Activated CD8-positive, alpha-beta T cell treated with anti-CD3 and anti-CD28 coated beads for 36 hours (primary cell): ENCODE measurements around the gene SSTR5. TPM values are rescaled to one million over a fixed set of nuclear protein-coding genes. Genes with fewer than 3 reads are reported as not detected.

Experiments used
- ATAC-seq: fragments of 200-7000 bp; cut with Tn5 transposase; one replicate; pipeline ENCODE4 v1.10.0; 2021; ENCODE audit warnings: mild to moderate bottlenecking, moderate library complexity
- CTCF ChIA-PET: fragments of 350-600 bp; sonication (Branson Sonifier 250); formaldehyde crosslinking; loops from one replicate; lab custom pipeline; 2021; ENCODE audit warnings: antibody characterized with exemption; lab: Charles Lee
- POLR2A ChIA-PET: fragments of 350-600 bp; sonication (Branson Sonifier 250); formaldehyde crosslinking; loops from one replicate; lab custom pipeline; 2021; ENCODE audit warnings: antibody characterized with exemption; lab: Charles Lee
- DNase-seq: peaks from one replicate; pipeline ENCODE4 v3.0.0-alpha.2; 2020
- H3K27ac Mint-ChIP-seq: one replicate; pipeline ENCODE4 v1.8.0; 2021; ENCODE audit warnings: mild to moderate bottlenecking, mixed read lengths
- H3K27me3 Mint-ChIP-seq: one replicate; pipeline ENCODE4 v1.8.0; 2021; ENCODE audit warnings: mixed read lengths
- H3K36me3 Mint-ChIP-seq: one replicate; pipeline ENCODE4 v1.8.0; 2021; ENCODE audit warnings: low read depth, mixed read lengths
- H3K4me1 Mint-ChIP-seq: one replicate; pipeline ENCODE4 v1.8.0; 2021; ENCODE audit warnings: low read depth, mixed read lengths
- H3K4me3 Mint-ChIP-seq: one replicate; pipeline ENCODE4 v1.8.0; 2021; ENCODE audit warnings: mild to moderate bottlenecking, moderate library complexity, mixed read lengths
- H3K9me3 Mint-ChIP-seq: one replicate; pipeline ENCODE4 v1.8.0; 2021; ENCODE audit warnings: mixed read lengths
- intact Hi-C: fragments of 100-400 bp; cut with micrococcal nuclease; formaldehyde crosslinking; loops from one replicate; pipeline ENCODE4 v1.10.0; 2022
- total RNA-seq, 2 experiments: library from RNA; stranded (reverse); gene quantifications; one replicate each; pipeline ENCODE4 v1.2.3, GENCODE V29; 2021
- TF ChIP-seq, protein P1 (sequence below): fragments of 200-600 bp; IDR thresholded peaks from one replicate; pipeline ENCODE4 v1.8.0; 2022; ENCODE audit warnings: antibody characterized with exemption, mild to moderate bottlenecking

Gene SSTR5
- total RNA-seq, 2 experiments from 2014 or later: not detected

DNA sequence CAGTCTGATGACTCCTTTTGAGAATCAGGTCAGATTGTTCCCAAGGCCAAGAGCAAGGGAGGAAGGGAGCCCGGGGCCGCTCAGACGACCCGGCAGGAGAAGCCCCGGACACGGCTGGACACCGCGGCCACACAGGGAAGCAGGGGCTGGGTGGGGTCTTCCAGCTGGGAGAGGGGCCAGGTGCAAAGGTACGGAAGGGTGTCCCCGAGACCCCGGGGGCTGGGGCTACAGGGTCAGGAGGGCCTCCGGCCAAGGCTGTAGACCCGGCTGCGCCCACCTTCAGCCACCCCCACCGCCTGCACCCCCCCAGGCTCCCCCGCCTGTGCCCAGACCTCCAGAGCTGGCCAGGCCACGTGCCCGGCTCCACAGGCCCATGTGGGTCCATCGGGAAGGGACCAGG, 45.4 kb downstream of the SSTR5 start:
- TF ChIP-seq, protein P1, sequence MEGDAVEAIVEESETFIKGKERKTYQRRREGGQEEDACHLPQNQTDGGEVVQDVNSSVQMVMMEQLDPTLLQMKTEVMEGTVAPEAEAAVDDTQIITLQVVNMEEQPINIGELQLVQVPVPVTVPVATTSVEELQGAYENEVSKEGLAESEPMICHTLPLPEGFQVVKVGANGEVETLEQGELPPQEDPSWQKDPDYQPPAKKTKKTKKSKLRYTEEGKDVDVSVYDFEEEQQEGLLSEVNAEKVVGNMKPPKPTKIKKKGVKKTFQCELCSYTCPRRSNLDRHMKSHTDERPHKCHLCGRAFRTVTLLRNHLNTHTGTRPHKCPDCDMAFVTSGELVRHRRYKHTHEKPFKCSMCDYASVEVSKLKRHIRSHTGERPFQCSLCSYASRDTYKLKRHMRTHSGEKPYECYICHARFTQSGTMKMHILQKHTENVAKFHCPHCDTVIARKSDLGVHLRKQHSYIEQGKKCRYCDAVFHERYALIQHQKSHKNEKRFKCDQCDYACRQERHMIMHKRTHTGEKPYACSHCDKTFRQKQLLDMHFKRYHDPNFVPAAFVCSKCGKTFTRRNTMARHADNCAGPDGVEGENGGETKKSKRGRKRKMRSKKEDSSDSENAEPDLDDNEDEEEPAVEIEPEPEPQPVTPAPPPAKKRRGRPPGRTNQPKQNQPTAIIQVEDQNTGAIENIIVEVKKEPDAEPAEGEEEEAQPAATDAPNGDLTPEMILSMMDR: no peak
- ChIA-PET CTCF (no interaction called here), POLR2A (no interaction called here)
- Mint-ChIP-seq H3K4me1 (no peaks in the 10 kb centered on the region), H3K4me3 (no peak overlapping the region), H3K27me3 (no peaks in the 10 kb centered on the region), H3K27ac (no peak overlapping the region), H3K36me3 (no peaks in the 10 kb centered on the region), H3K9me3 (no peaks in the 10 kb centered on the region)
- intact Hi-C loops: no loop called here
- DNase-seq (no peak), ATAC-seq (no peak)

DNA sequence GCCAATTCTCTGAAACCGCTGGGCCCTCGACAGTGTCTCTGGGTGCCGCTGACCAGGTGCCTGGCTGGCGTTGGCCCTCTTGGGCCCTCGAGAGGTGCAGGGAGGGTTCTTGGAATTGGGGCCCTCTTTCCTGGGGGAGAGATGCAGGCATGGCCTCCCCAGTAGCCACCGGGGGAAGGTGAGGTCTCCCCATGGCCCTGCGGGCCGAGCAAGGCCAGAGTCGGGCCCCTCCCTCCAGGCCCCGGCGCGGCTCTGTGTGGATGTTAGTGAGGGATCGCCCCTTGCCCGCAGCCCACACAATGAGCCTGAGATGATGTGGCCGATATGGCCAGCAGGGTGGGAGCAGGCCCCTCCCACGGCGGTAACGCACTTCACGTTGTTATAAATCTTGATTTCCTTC, 46.6 kb downstream of the SSTR5 start:
- CTCF ChIA-PET: no interaction called here
- POLR2A ChIA-PET: no interaction called here
- no peak overlapping the region for H3K4me3 Mint-ChIP-seq
- H3K9me3 Mint-ChIP-seq: no peaks in the 10 kb centered on the region
- TF ChIP-seq, protein P1: no peak
- DNase-seq (no peak), ATAC-seq (no peak)
- no peak overlapping the region for H3K27ac Mint-ChIP-seq
- intact Hi-C loops: no loop called here
- no peaks in the 10 kb centered on the region for H3K27me3 Mint-ChIP-seq
- no peaks in the 10 kb centered on the region for H3K36me3 Mint-ChIP-seq
- H3K4me1 Mint-ChIP-seq: no peaks in the 10 kb centered on the region

DNA sequence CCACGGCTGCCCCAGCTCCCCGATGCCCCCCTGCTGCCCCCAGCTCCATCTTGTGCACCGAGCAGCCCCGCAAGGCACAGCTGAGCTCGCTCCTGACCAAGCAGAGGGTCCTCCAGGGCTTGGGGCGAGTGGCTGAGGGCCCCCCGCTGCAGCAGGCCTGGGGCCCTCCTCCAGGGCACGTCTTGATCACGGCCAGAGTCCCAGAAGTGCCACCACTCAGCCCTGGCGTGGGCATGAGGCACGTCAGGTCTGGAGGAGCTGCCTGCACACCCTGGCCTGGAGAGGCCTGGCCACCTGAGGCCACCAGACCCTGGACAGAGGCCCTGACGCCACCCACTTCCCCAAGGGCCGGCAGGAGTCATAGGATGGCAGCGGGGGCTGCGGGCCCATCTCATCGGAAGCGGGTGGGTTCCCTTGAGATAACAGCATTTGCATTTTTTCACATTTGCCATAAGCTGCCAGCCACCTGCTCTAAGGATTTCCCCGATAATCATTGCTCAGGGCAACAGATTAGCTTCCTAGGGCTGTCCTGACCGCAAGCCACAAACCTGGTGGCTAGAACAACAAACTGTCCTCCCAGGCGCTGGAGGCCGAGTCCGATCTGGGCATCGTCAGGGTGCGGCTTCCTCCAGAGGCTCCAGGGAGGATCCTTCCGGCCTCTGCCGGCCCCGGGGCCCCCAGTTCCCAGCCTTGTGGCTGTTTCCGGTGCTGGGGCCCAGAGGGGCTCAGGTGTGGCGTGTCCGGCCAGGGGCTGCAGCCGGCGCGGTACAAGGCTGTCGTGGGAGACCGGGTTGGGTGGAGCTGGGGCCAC, 47.4 kb downstream of the SSTR5 start:
- TF ChIP-seq, protein P1: no peak

DNA sequence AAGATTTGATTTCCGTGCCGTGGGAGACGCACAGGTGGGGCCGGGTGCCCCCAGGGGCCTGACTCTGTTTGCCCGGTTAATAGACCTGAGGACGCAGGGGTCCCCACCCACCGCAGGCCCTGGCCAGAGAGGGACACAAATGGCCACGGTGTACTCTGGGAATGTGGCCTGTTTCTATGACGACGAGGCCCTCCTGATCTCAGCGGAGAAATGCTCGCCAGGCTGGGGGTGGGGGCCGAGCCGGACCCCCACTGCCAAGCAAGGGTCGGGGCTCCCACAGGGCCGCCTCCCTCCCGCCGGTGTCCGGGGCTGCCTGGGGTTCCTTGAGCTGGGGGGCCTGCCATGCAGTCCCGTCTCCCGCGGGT, 48.0 kb downstream of the SSTR5 start:
- TF ChIP-seq, protein P1: no peak
- ChIA-PET CTCF (no interaction called here), POLR2A (no interaction called here)
- no peak overlapping the region for H3K27ac Mint-ChIP-seq
- intact Hi-C loops: no loop called here
- no peaks in the 10 kb centered on the region for H3K9me3 Mint-ChIP-seq
- no peak for ATAC-seq
- H3K4me3 Mint-ChIP-seq: no peak overlapping the region
- H3K36me3 Mint-ChIP-seq: no peaks in the 10 kb centered on the region
- no peaks in the 10 kb centered on the region for H3K27me3 Mint-ChIP-seq
- no peaks in the 10 kb centered on the region for H3K4me1 Mint-ChIP-seq
- DNase-seq: no peak

More for the DNA sequence above, 47.4 kb downstream of the SSTR5 start:
- DNase-seq: no peak
- Mint-ChIP-seq H3K27me3 (no peaks in the 10 kb centered on the region), H3K27ac (no peak overlapping the region), H3K4me1 (no peaks in the 10 kb centered on the region), H3K9me3 (no peaks in the 10 kb centered on the region), H3K36me3 (no peaks in the 10 kb centered on the region), H3K4me3 (no peak overlapping the region)
- ChIA-PET CTCF (no interaction called here), POLR2A (no interaction called here)
- intact Hi-C loops: no loop called here
- no peak for ATAC-seq

DNA sequence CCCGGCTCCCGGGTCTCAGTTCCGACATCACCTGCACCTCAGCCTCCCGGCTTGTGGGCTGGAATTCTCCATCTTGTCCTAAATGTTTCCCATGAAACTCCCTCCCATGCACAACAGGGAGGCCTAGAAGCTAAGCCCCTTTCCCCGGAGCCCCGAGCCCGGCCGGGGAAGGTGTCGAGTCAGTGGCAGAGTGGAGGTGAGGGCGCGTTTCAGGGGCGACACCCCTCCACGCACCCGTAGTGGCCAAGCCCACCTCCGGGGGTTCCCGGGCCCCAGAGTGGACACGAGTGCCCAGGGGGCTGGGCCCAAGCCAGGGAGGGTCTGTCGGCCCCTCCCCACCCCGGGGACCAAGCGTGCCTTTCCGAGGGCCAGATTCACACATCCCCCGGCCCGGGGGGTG, 48.5 kb downstream of the SSTR5 start:
- Mint-ChIP-seq H3K27ac (no peak overlapping the region), H3K9me3 (no peaks in the 10 kb centered on the region), H3K4me3 (no peak overlapping the region), H3K27me3 (no peaks in the 10 kb centered on the region), H3K36me3 (no peaks in the 10 kb centered on the region), H3K4me1 (no peaks in the 10 kb centered on the region)
- intact Hi-C loops: no loop called here
- ATAC-seq (no peak), DNase-seq (no peak)
- ChIA-PET CTCF (no interaction called here), POLR2A (no interaction called here)
- TF ChIP-seq, protein P1: no peak
